ENCODE measurements around the gene ACAP3.

Gene ACAP3

GRCh38 chr1:1272341-1273208 is 35.2 kb downstream of the ACAP3 start:
- no peak for TF ChIP-seq CTCF (IDR thresholded peaks at IDR 0.05; ENCODE audit: insufficient read depth, low read depth, low read length, missing control alignments)
- H3K4me3 ChIP-seq (ENCODE audit: low read depth, low read length), result peak overlapping the region; percentile 95
- peak; percentile 35 for DNase-seq (ENCODE audit: low read depth)

- no peak for DNase-seq (ENCODE audit: low read depth)
- H3K4me3 ChIP-seq (ENCODE audit: low read depth, low read length), result no peak overlapping the region
Measured at GRCh38 chr1:1270813-1271212, 36.9 kb downstream of the ACAP3 start.

GRCh38 chr1:1268284-1268682 is 39.4 kb downstream of the ACAP3 start:
- TF ChIP-seq CTCF (IDR thresholded peaks at IDR 0.05; ENCODE audit: insufficient read depth, low read depth, low read length, missing control alignments), result no peak
- H3K4me3 ChIP-seq (ENCODE audit: low read depth, low read length), result no peak overlapping the region
- DNase-seq (ENCODE audit: low read depth), result no peak

More at GRCh38 chr1:1270813-1271212, 36.9 kb downstream of the ACAP3 start:
- TF ChIP-seq CTCF (IDR thresholded peaks at IDR 0.05; ENCODE audit: insufficient read depth, low read depth, low read length, missing control alignments), result no peak

- H3K4me3 ChIP-seq (ENCODE audit: low read depth, low read length), result no peak overlapping the region
- no peak for TF ChIP-seq CTCF (IDR thresholded peaks at IDR 0.05; ENCODE audit: insufficient read depth, low read depth, low read length, missing control alignments)
- no peak for DNase-seq (ENCODE audit: low read depth)
Measured at GRCh38 chr1:1267488-1268283, 40.0 kb downstream of the ACAP3 start.

GRCh38 chr1:1264868-1265272 is 42.9 kb downstream of the ACAP3 start:
- no peak for TF ChIP-seq CTCF (IDR thresholded peaks at IDR 0.05; ENCODE audit: insufficient read depth, low read depth, low read length, missing control alignments)
- DNase-seq (ENCODE audit: low read depth), result no peak
- no peak overlapping the region for H3K4me3 ChIP-seq (ENCODE audit: low read depth, low read length)

- H3K4me3 ChIP-seq (ENCODE audit: low read depth, low read length), result no peak overlapping the region
- no peak for TF ChIP-seq CTCF (IDR thresholded peaks at IDR 0.05; ENCODE audit: insufficient read depth, low read depth, low read length, missing control alignments)
- no peak for DNase-seq (ENCODE audit: low read depth)
Measured at GRCh38 chr1:1264026-1264425, 43.7 kb downstream of the ACAP3 start.

All from GM12865 (cell line).